Kidney glomerular epithelial cell (primary cell): ENCODE measurements around the gene VPREB1.
"Not testable (repeated sequence)": the region's sequence is repeated elsewhere in the genome, so short reads cannot be mapped to it uniquely, and the experiment has no call there.

ENCODE experiments used
- DNase-seq: peaks from one replicate; lab custom pipeline; 2025; lab: John Stamatoyannopoulos, UW

VPREB1 gene

DNA sequence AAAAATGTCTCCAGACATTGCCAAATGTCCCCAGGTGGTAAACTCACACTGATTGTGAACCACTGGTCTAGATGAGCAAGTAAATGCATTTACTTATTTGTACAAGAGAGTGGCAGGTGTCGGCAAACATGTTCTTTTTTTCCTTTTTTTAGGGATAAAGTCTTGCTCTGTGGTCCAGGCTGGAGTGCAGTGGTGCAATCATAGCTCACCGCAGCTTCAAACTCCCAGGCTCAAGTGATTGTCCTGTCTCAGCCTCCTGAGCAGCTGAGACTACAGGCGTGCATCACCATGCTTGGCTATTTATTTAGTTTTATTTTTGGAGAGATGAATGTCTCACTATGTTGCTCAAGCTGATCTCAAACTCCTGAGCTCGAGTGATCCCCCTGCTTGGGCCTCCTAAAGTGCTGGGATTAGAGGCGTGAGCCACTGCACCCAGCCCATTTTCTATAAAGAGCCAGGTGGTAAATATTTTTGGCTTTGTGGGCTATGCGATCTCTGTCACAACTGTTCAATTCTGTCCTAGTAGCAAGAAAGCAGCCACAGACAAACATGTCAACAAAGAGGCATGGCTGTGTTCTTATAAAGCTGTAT lies 1.4 kb downstream of the VPREB1 start:
- no peak for DNase-seq

DNA sequence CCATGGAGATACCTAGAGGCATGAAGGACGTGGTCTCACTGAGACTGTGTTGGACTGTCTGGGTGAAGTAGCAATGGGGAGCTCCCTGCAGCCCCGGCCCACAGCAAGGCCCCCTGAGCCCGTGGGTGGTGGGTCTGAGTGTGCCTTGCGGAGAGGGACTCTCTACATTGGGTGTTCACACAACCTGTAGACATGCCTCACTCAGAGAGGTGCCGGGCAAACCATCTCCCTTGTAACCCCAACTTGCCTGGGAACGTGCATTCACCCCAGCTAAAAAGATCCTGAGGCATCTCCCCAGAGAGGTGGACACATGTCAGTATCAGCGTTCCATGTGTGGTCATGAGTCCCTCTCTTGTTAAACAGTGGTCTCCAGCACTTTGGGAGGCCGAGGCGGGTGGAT lies 2.1 kb downstream of the VPREB1 start:
- DNase-seq = no peak

- DNase-seq = no peak
Measured at GRCh38 chr22:22248878-22249277, 4.3 kb downstream of the VPREB1 start.

GRCh38 chr22:22250651-22251050 lies 6.1 kb downstream of the VPREB1 start:
- not testable (repeated sequence) for DNase-seq

DNA sequence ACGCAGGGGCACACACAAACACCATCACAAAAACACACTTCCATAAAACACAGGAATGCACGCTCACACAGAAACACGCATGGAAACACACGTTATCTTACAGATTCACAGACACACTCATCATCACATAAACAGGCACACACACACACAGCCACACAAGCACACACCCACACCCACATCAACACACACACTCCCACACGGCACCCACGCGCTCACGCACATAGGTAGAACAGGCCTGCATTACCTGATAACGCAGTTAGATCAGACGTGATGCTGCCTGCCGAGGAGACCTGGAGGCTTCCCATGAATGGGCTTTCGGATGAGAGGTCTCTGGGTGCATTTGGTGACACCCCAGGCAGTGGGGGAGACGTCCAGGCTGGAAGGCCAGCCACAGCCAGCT lies 11.5 kb downstream of the VPREB1 start:
- not testable (repeated sequence) for DNase-seq

GRCh38 chr22:22258597-22259415 lies 14.2 kb downstream of the VPREB1 start:
- DNase-seq = not testable (repeated sequence)

GRCh38 chr22:22260169-22260568 lies 15.6 kb downstream of the VPREB1 start:
- DNase-seq = not testable (repeated sequence)

- not testable (repeated sequence) for DNase-seq
Measured at GRCh38 chr22:22260586-22260985, 16.0 kb downstream of the VPREB1 start.

GRCh38 chr22:22262332-22263074 lies 17.9 kb downstream of the VPREB1 start:
- not testable (repeated sequence) for DNase-seq

- not testable (repeated sequence) for DNase-seq
Measured at GRCh38 chr22:22263823-22264222, 19.2 kb downstream of the VPREB1 start.

DNA sequence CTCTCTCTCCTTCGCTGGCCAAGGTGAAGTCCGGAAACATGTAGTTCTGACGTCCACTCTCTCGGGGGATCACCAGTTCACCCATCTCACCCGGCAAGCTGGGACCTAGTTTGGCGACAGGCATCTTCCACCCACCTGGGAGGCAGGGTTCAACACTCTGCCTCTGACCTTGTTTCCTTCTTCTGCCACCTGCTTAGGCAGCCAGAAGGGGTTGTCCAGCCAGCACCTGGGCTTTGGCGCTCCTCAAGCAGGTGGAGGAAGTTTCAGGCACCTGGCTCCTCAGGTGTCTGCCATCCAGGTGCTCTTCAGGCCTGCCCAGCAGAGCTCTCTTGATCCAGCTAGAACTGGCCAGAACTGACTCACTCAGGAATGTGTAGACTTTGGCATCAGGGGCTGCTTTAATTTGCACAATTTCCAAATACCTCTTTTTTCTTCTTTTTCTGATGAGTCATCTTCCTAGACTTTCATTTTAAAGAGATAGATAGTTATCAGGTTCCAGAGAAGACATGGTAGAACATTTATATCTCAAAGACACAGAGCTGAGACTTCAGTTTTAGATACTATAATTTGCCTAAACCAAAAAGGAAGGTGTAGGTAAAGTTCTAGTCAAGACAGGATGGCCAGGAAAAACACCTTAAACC lies 25.6 kb downstream of the VPREB1 start:
- not testable (repeated sequence) for DNase-seq

DNA sequence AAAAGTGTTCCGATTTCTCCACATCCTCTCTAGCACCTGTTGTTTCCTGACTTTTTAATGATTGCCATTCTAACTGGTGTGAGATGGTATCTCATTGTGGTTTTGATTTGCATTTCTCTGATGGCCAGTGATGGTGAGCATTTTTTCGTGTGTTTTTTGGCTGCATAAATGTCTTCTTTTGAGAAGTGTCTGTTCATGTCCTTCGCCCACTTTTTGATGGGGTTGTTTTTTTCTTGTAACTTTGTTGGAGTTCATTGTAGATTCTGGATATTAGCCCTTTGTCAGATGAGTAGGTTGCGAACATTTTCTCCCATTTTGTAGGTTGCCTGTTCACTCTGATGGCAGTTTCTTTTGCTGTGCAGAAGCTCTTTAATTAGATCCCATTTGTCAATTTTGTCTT lies 32.8 kb downstream of the VPREB1 start:
- not testable (repeated sequence) for DNase-seq

- DNase-seq = not testable (repeated sequence)
Measured at GRCh38 chr22:22284962-22285756, 40.6 kb downstream of the VPREB1 start.

- DNase-seq = not testable (repeated sequence)
Measured at GRCh38 chr22:22286390-22287105, 42.0 kb downstream of the VPREB1 start.

- not testable (repeated sequence) for DNase-seq
Measured at GRCh38 chr22:22287106-22287626, 42.6 kb downstream of the VPREB1 start.

DNA sequence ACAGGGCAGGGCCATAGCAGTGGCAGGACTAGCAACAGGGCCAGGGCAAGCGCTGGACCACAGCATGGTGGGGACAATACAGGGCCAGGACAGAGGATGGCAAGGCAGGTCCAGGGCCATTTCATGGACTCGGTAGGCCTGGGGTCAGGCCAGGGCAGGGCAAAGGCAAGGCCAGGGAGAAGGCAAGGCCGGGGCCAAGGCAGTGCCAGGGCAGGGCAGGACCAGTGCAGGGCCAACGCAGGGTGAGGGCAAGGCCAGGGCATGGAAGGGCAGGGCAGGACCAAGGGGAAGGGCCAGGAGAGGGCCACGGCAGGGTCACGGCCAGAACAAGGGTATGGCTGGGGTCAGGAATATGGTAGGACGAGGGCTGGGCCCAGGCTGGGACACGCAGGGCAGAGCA lies 45.1 kb downstream of the VPREB1 start:
- DNase-seq = not testable (repeated sequence)

- DNase-seq = not testable (repeated sequence)
Measured at GRCh38 chr22:22291129-22291806, 46.7 kb downstream of the VPREB1 start.

DNA sequence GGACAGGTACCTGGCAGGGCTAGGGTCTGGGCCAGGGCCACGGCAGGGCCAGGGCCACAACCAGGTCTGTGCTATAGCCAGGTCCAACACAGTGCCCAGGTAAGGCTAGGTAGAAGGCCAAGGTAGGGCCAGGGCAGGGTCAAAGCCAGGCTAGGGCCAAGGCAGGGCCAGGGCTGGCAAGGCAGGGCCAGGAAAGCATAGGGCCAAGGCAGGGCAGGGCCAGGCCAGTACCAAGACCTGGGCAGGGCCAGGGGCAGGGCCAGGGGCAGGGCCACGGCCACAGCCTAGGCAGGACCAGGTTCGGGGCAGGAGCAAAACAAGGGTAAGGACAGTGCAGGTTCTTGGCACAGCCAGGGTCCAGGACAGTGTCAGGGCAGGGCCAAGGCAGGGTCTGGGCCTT lies 48.1 kb downstream of the VPREB1 start:
- DNase-seq = not testable (repeated sequence)

- not testable (repeated sequence) for DNase-seq
Measured at GRCh38 chr22:22293436-22293835, 48.9 kb downstream of the VPREB1 start.

- DNase-seq = not testable (repeated sequence)
Measured at GRCh38 chr22:22294641-22295040, 50.1 kb downstream of the VPREB1 start.
